ENCODE data around the gene DROSHA.
A peak's percentile ranks its signal among the peaks of the same experiment; 100 is the strongest.

DROSHA gene

GRCh38 chr5:31463351-31463750, 68.5 kb downstream of the DROSHA start:
- DNase-seq: no peak

GRCh38 chr5:31459594-31459993, 72.3 kb downstream of the DROSHA start:
- no peak for DNase-seq

GRCh38 chr5:31455172-31455571, 76.7 kb downstream of the DROSHA start:
- no peak for DNase-seq

GRCh38 chr5:31453522-31453921, 78.4 kb downstream of the DROSHA start:
- DNase-seq: no peak

GRCh38 chr5:31452314-31452713, 79.6 kb downstream of the DROSHA start:
- no peak for DNase-seq

- no peak for DNase-seq
Observed at GRCh38 chr5:31449962-31450361, 81.9 kb downstream of the DROSHA start.

GRCh38 chr5:31449174-31449573, 82.7 kb downstream of the DROSHA start:
- DNase-seq: no peak

- DNase-seq: no peak
Observed at GRCh38 chr5:31445041-31445600, 86.8 kb downstream of the DROSHA start.

GRCh38 chr5:31443572-31443971, 88.3 kb downstream of the DROSHA start:
- DNase-seq: no peak

- no peak for DNase-seq
Observed at GRCh38 chr5:31442058-31442745, 89.7 kb downstream of the DROSHA start.

GRCh38 chr5:31436851-31437250, 95.0 kb downstream of the DROSHA start:
- DNase-seq: no peak

GRCh38 chr5:31435730-31436129, 96.2 kb downstream of the DROSHA start:
- DNase-seq: no peak

- no peak for DNase-seq
Observed at GRCh38 chr5:31434898-31435297, 97.0 kb downstream of the DROSHA start.

- no peak for DNase-seq
Observed at GRCh38 chr5:31433229-31433628, 98.7 kb downstream of the DROSHA start.

GRCh38 chr5:31427724-31428309, 104.1 kb downstream of the DROSHA start:
- DNase-seq: no peak

- no peak for DNase-seq
Observed at GRCh38 chr5:31427013-31427723, 104.7 kb downstream of the DROSHA start.

GRCh38 chr5:31421806-31422586, 109.9 kb downstream of the DROSHA start:
- no peak for DNase-seq

- DNase-seq: peak; percentile 69
Observed at GRCh38 chr5:31417512-31417911, 114.4 kb downstream of the DROSHA start.

- DNase-seq: no peak
Observed at GRCh38 chr5:31416547-31416946, 115.3 kb downstream of the DROSHA start.

GRCh38 chr5:31415960-31416359, 115.9 kb downstream of the DROSHA start:
- DNase-seq: no peak

GRCh38 chr5:31415009-31415923, 116.6 kb downstream of the DROSHA start:
- DNase-seq: no peak
